HCT116 (cell line): Measurements from ENCODE around the gene EIF4E.

Source experiments
- CTCF ChIP-seq, 3 experiments: fragments of 200-600 bp in 1 of 3; sonication (generic) in 1 of 3; IDR thresholded peaks in 2 of 3; conservative IDR thresholded peaks in 1 of 3; 2 replicates each; pipeline ENCODE4 v1.5.1; 2012 to 2017; ENCODE audit warnings: low read depth in 2 of 3, low read length in 2 of 3, antibody characterized with exemption in 1 of 3, borderline replicate concordance in 1 of 3, control low read depth in 1 of 3, mild to moderate bottlenecking in 1 of 3, mixed read lengths in 1 of 3, mixed run types in 1 of 3, moderate library complexity in 1 of 3; ENCODE audit not compliant: insufficient read depth in 1 of 3
- EZH2 ChIP-seq: fragments of 200-600 bp; sonication (generic); IDR thresholded peaks from 2 replicates; pipeline ENCODE4 v1.6.1; 2017; ENCODE audit warnings: antibody characterized with exemption, mixed run types
- EZH2phosphoT487 ChIP-seq: fragments of 200-600 bp; IDR thresholded peaks from 2 replicates; pipeline ENCODE4 v1.6.1; 2018; ENCODE audit warnings: antibody characterized with exemption, borderline replicate concordance
- POLR2A ChIP-seq: IDR thresholded peaks from 2 replicates; pipeline ENCODE4 v1.7.0; 2011; ENCODE audit warnings: borderline replicate concordance; ENCODE audit not compliant: insufficient read depth, insufficient read length; ENCODE audit errors: extremely low read depth
- POLR2AphosphoS5 ChIP-seq: IDR thresholded peaks from 2 replicates; pipeline ENCODE4 v1.6.1; 2011; ENCODE audit warnings: mild to moderate bottlenecking, low read depth, low read length, moderate library complexity
- SRF ChIP-seq: IDR thresholded peaks from 2 replicates; pipeline ENCODE4 v1.6.1; 2012; ENCODE audit warnings: low read depth
- YY1 ChIP-seq: IDR thresholded peaks from 2 replicates; pipeline ENCODE4 v1.6.1; 2011; ENCODE audit warnings: low read length, low read depth, moderate library complexity, mild to moderate bottlenecking; ENCODE audit not compliant: insufficient replicate concordance; ENCODE audit errors: extremely low read depth

GRCh38 chr4:98937986-98938720 lies 9.2 kb upstream of the EIF4E start:
- no peak for TF ChIP-seq CTCF (IDR thresholded peaks at IDR 0.05 in 2 of 3, conservative IDR thresholded peaks at IDR 0.05 in 1 of 3; ENCODE audit: borderline replicate concordance in 1 of 3, insufficient read depth in 1 of 3, low read depth in 2 of 3, low read length in 2 of 3)
- TF ChIP-seq POLR2A: no peak
- TF ChIP-seq EZH2phosphoT487: no peak
- TF ChIP-seq EZH2: no peak
- TF ChIP-seq YY1: no peak
- no peak for TF ChIP-seq POLR2AphosphoS5
- TF ChIP-seq SRF: peak; percentile 76
